Lower leg skin (tissue), 3 donors: Measurements from ENCODE around the gene MELK.

ENCODE experiments used
- POLR2A ChIP-seq, 2 donors: fragments of 450-650 bp; IDR thresholded peaks; one replicate each; pipeline ENCODE4 v1.6.1; 2016 to 2017; ENCODE audit warnings: antibody characterized with exemption in 2 of 2, mild to moderate bottlenecking in 1 of 2, moderate library complexity in 1 of 2
- TF ChIP-seq, protein P1 (sequence below), 3 donors: fragments of 450-650 bp; IDR thresholded peaks; one replicate each; pipeline ENCODE4 v1.5.1; 2016; ENCODE audit warnings: antibody characterized with exemption in 3 of 3, mild to moderate bottlenecking in 3 of 3, moderate library complexity in 2 of 3

DNA sequence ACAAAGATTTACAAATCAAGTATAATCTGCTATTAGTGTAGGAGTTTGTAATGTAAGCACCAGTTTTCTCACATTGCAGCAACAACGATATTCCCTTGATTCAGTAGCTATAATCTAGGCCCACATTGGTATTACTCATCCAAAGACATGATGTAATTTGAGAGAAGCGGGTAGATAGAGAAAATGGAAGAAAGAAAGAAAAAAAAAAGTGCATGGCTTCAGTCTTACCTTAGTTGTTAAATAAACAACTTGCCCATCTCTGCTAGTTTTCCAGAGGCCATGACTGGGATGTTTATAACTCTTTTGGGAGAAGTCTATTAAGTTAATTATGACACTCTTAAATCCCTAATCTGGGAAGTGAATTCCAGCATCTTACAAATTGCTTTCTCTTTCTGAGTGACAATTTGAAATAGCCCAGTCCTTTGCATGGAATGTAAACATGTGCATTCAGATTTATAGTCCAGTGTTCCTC is 2.8 kb downstream of the MELK start:
- no peak for TF ChIP-seq POLR2A (IDR thresholded peaks at IDR 0.05)
- TF ChIP-seq, protein P1, sequence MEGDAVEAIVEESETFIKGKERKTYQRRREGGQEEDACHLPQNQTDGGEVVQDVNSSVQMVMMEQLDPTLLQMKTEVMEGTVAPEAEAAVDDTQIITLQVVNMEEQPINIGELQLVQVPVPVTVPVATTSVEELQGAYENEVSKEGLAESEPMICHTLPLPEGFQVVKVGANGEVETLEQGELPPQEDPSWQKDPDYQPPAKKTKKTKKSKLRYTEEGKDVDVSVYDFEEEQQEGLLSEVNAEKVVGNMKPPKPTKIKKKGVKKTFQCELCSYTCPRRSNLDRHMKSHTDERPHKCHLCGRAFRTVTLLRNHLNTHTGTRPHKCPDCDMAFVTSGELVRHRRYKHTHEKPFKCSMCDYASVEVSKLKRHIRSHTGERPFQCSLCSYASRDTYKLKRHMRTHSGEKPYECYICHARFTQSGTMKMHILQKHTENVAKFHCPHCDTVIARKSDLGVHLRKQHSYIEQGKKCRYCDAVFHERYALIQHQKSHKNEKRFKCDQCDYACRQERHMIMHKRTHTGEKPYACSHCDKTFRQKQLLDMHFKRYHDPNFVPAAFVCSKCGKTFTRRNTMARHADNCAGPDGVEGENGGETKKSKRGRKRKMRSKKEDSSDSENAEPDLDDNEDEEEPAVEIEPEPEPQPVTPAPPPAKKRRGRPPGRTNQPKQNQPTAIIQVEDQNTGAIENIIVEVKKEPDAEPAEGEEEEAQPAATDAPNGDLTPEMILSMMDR (IDR thresholded peaks at IDR 0.05): no peak
